H1 (cell line): ENCODE results near the gene ATXN8OS. TPM values are rescaled to one million over a fixed set of nuclear protein-coding genes. Genes with fewer than 3 reads are reported as not detected.
A peak's percentile ranks its signal among the peaks of the same experiment; 100 is the strongest.

Experiments used
- CTCF ChIA-PET: fragments of 300-600 bp; sonication (Branson Sonifier 250); formaldehyde crosslinking; loops from one replicate; lab custom pipeline; 2021; ENCODE audit not compliant: partially characterized antibody; lab: Charles Lee
- POLR2A ChIA-PET: fragments of 300-600 bp; sonication (Branson Sonifier 250); formaldehyde crosslinking; loops from one replicate; lab custom pipeline; 2021; ENCODE audit warnings: inconsistent platforms; ENCODE audit not compliant: partially characterized antibody; lab: Charles Lee
- DNase-seq, 2 experiments: peaks; one replicate each; pipeline versions ENCODE4 v3.0.0 to v3.0.0-alpha.2; 2010 to 2022; ENCODE audit warnings: low spot score in 2 of 2, low read depth in 1 of 2, mixed read lengths in 1 of 2
- FAIRE-seq: peaks from 2 replicates; lab custom pipeline; 2011; peaks lifted over from hg19 to GRCh38; lab: Jason Lieb, UNC
- H2AFZ ChIP-seq: 2 replicates; pipeline ENCODE4 v1.8.1; 2012; ENCODE audit warnings: low read length, inconsistent platforms
- H2AK5ac ChIP-seq: 2 replicates; pipeline ENCODE4 v1.6.1; 2013; ENCODE audit warnings: low read depth, low read length
- H2BK120ac ChIP-seq: replicated peaks from 2 replicates; pipeline ENCODE3; 2013; ENCODE audit warnings: low read depth, low read length, inconsistent platforms
- H2BK12ac ChIP-seq: 2 replicates; pipeline ENCODE4 v1.6.1; 2013; ENCODE audit warnings: low read depth, low read length
- H2BK15ac ChIP-seq: 2 replicates; pipeline ENCODE4 v1.6.1; 2013; ENCODE audit warnings: low read length
- H2BK20ac ChIP-seq: 2 replicates; pipeline ENCODE4 v1.6.1; 2013; ENCODE audit warnings: low read length
- H2BK5ac ChIP-seq: 2 replicates; pipeline ENCODE4 v1.6.1; 2013; ENCODE audit warnings: low read depth, low read length
- H3K14ac ChIP-seq: 2 replicates; pipeline ENCODE4 v1.6.1; 2013; ENCODE audit warnings: inconsistent platforms; ENCODE audit not compliant: insufficient read length
- H3K18ac ChIP-seq: 2 replicates; pipeline ENCODE4 v1.6.1; 2013; ENCODE audit warnings: low read length; ENCODE audit errors: extremely low read depth
- H3K23ac ChIP-seq: 2 replicates; pipeline ENCODE4 v1.6.1; 2013; ENCODE audit warnings: inconsistent platforms; ENCODE audit not compliant: insufficient read length
- H3K23me2 ChIP-seq: 2 replicates; pipeline ENCODE4 v1.6.1; 2013; ENCODE audit warnings: low read depth, low read length
- H3K27ac ChIP-seq: 2 replicates; pipeline ENCODE4 v1.6.1; 2011; ENCODE audit warnings: low read depth, low read length, inconsistent platforms
- H3K27me3 ChIP-seq, 4 experiments: replicated peaks in 1 of 4; 1 replicate in 1 of 4; 2 replicates in 3 of 4; pipeline versions ENCODE4 v1.6.1 to v1.8.1; 2011 to 2013; ENCODE audit warnings: low read length in 3 of 4, mild to moderate bottlenecking in 3 of 4, inconsistent platforms in 2 of 4, mixed read lengths in 2 of 4, moderate library complexity in 1 of 4; ENCODE audit not compliant: control insufficient read depth in 3 of 4, insufficient read depth in 3 of 4; ENCODE audit errors: extremely low read depth in 1 of 4
- H3K36me3 ChIP-seq, 4 experiments: 2 replicates each; pipeline versions ENCODE4 v1.6.1 to v1.8.1; 2011 to 2013; ENCODE audit warnings: mild to moderate bottlenecking in 4 of 4, low read length in 3 of 4, moderate library complexity in 2 of 4, control low read depth in 1 of 4, inconsistent platforms in 1 of 4; ENCODE audit not compliant: insufficient read depth in 4 of 4, control insufficient read depth in 2 of 4
- H3K4ac ChIP-seq: replicated peaks from 2 replicates; pipeline ENCODE3; 2013; ENCODE audit warnings: low read length, low read depth, mixed read lengths, inconsistent platforms; ENCODE audit not compliant: insufficient read length
- H3K4me1 ChIP-seq, 4 experiments: replicated peaks in 1 of 4; 1 replicate in 1 of 4; 2 replicates in 3 of 4; pipeline versions ENCODE4 v1.6.1 to v1.8.1; 2011 to 2013; ENCODE audit warnings: low read length in 3 of 4, inconsistent platforms in 2 of 4, mixed read lengths in 1 of 4; ENCODE audit not compliant: insufficient read depth in 4 of 4, control insufficient read depth in 3 of 4
- H3K4me2 ChIP-seq, 2 experiments: 2 replicates each; pipeline versions ENCODE4 v1.6.1 to v1.8.1; 2011 to 2013; ENCODE audit warnings: low read depth in 2 of 2, low read length in 2 of 2, control low read depth in 1 of 2, inconsistent platforms in 1 of 2, mild to moderate bottlenecking in 1 of 2; ENCODE audit not compliant: insufficient read depth in 1 of 2
- H3K4me3 ChIP-seq, 4 experiments: fragments of 200-600, 300-600 bp in 1 of 4; sonication (generic), shearing (Covaris generic), sonication (Bioruptor Twin) in 1 of 4; 2 replicates each; pipeline versions ENCODE4 v1.5.1 to v1.8.1; 2011 to 2016; ENCODE audit warnings: low read length in 4 of 4, low read depth in 3 of 4, control low read depth in 2 of 4, inconsistent platforms in 2 of 4, mild to moderate bottlenecking in 2 of 4, mixed read lengths in 1 of 4, moderate library complexity in 1 of 4; ENCODE audit not compliant: insufficient read depth in 2 of 4; ENCODE audit errors: extremely low read depth in 1 of 4
- H3K56ac ChIP-seq: replicated peaks from 2 replicates; pipeline ENCODE3; 2013; ENCODE audit warnings: low read depth, mild to moderate bottlenecking, mixed read lengths, low read length, inconsistent platforms; ENCODE audit not compliant: insufficient read length
- H3K79me1 ChIP-seq: 2 replicates; pipeline ENCODE4 v1.6.1; 2013; ENCODE audit warnings: low read depth, low read length, control low read depth
- H3K79me2 ChIP-seq, 2 experiments: 2 replicates each; pipeline versions ENCODE4 v1.6.1 to v1.8.1; 2012 to 2013; ENCODE audit warnings: low read length in 2 of 2, mild to moderate bottlenecking in 2 of 2, inconsistent platforms in 1 of 2; ENCODE audit not compliant: insufficient read depth in 2 of 2, control insufficient read depth in 1 of 2
- H3K9ac ChIP-seq, 4 experiments: replicated peaks in 1 of 4; 1 replicate in 1 of 4; 2 replicates in 3 of 4; pipeline versions ENCODE4 v1.6.1 to v1.8.1; 2011 to 2013; ENCODE audit warnings: low read depth in 3 of 4, low read length in 3 of 4, control low read depth in 2 of 4, mild to moderate bottlenecking in 2 of 4, moderate library complexity in 2 of 4, inconsistent platforms in 1 of 4; ENCODE audit errors: extremely low read depth in 1 of 4
- H3K9me3 ChIP-seq, 2 experiments: 2 replicates each; pipeline versions ENCODE4 v1.6.1 to v1.8.1; 2012 to 2013; ENCODE audit warnings: mild to moderate bottlenecking in 2 of 2, moderate library complexity in 2 of 2, control low read depth in 1 of 2, inconsistent platforms in 1 of 2, low read depth in 1 of 2, low read length in 1 of 2, mixed read lengths in 1 of 2; ENCODE audit not compliant: insufficient read depth in 2 of 2
- H4K20me1 ChIP-seq, 2 experiments: replicated peaks in 1 of 2; 2 replicates each; pipeline versions ENCODE3 to v1.8.1; 2011 to 2013; ENCODE audit warnings: inconsistent platforms in 2 of 2, low read length in 2 of 2, mild to moderate bottlenecking in 1 of 2; ENCODE audit not compliant: insufficient read depth in 2 of 2, control insufficient read depth in 1 of 2
- H4K5ac ChIP-seq: 2 replicates; pipeline ENCODE4 v1.6.1; 2013; ENCODE audit warnings: low read length, low read depth, mixed read lengths, inconsistent platforms; ENCODE audit not compliant: insufficient read length
- H4K8ac ChIP-seq: 2 replicates; pipeline ENCODE4 v1.8.0; 2013; ENCODE audit warnings: mild to moderate bottlenecking, moderate library complexity, low read length, inconsistent platforms; ENCODE audit not compliant: insufficient read depth; ENCODE audit errors: extremely low read depth
- H4K91ac ChIP-seq: replicated peaks from 2 replicates; pipeline ENCODE3; 2013; ENCODE audit warnings: low read length, mixed read lengths, inconsistent platforms; ENCODE audit not compliant: insufficient read length
- ASH2L ChIP-seq: fragments of 200-600, 300-600 bp; sonication (generic); IDR thresholded peaks from one replicate; pipeline ENCODE4 v1.7.1; 2017; ENCODE audit warnings: low read length
- CBX8 ChIP-seq: fragments of 300-800, 300-1000 bp; sonication (generic); IDR thresholded peaks from 2 replicates; pipeline ENCODE4 v1.7.1; 2016; ENCODE audit warnings: low read depth, low read length, borderline replicate concordance
- EZH2 ChIP-seq: fragments of 200-600 bp; sonication (generic); IDR thresholded peaks from 2 replicates; pipeline ENCODE4 v1.7.1; 2012; ENCODE audit warnings: low read depth, mild to moderate bottlenecking, moderate library complexity, low read length, inconsistent platforms; ENCODE audit not compliant: severe bottlenecking
- KDM4A ChIP-seq: IDR thresholded peaks from one replicate; pipeline ENCODE4 v1.7.1; 2012; ENCODE audit warnings: low read depth, mild to moderate bottlenecking, moderate library complexity, low read length, inconsistent platforms; ENCODE audit not compliant: severe bottlenecking
- SP4 ChIP-seq: IDR thresholded peaks from 2 replicates; pipeline ENCODE4 v1.6.1; 2012; ENCODE audit warnings: low read length, inconsistent platforms
- SUZ12 ChIP-seq: fragments of 200-600 bp; sonication (generic); IDR thresholded peaks from 2 replicates; pipeline ENCODE4 v1.6.1; 2012; ENCODE audit warnings: mild to moderate bottlenecking, inconsistent platforms, low read length, moderate library complexity, mixed read lengths
- TAF7 ChIP-seq: optimal IDR thresholded peaks from 2 replicates; pipeline ENCODE3; 2011; ENCODE audit warnings: low read depth, mild to moderate bottlenecking, inconsistent platforms, low read length, moderate library complexity, borderline replicate concordance
- WGBS, 2 experiments: shearing (Covaris generic) in 1 of 2; methylation state at CpG; one replicate each; pipeline versions ENCODE4 v1.1.6 to v1.1.7; 2013 to 2015; ENCODE audit warnings: low lambda C conversion rate in 2 of 2, mixed read lengths in 2 of 2, inconsistent platforms in 1 of 2, low coverage in 1 of 2, missing lambda C conversion rate in 1 of 2; ENCODE audit not compliant: insufficient replicate concordance in 2 of 2, insufficient coverage in 1 of 2, insufficient read length in 1 of 2; ENCODE audit errors: extremely low coverage in 1 of 2, missing lambda C conversion rate in 1 of 2; 5-methylcytosine and 5-hydroxymethylcytosine counted together
- long read RNA-seq, 2 experiments: library from RNA in 1 of 2; library from capped mRNA in 1 of 2; stranded (forward); transcript quantifications; one replicate each; pipeline ENCODE4 v2.0.0, GENCODE V29; 2021; ENCODE audit warnings: inconsistent platforms in 1 of 2
- polyA minus RNA-seq, 3 experiments: library from RNA; depleted of rRNA, polyadenylated mRNA; stranded (reverse); fragments of >200 nt; gene quantifications; 1 replicate in 2 of 3; 2 replicates in 1 of 3; pipeline ENCODE4 v1.2.3, GENCODE V29; 2011
- polyA plus RNA-seq, 7 experiments: library from polyadenylated mRNA; depleted of rRNA in 3 of 7; stranded (reverse) in 5 of 7; unstranded in 2 of 7; fragments of >200 nt in 5 of 7; fragments of 200-250 nt in 2 of 7; gene quantifications; 1 replicate in 5 of 7; 2 replicates in 1 of 7; 4 replicates in 1 of 7; pipeline versions ENCODE4 v1.2.1 to v1.2.3, GENCODE V29; 2011 to 2013; ENCODE audit warnings: missing spikeins in 2 of 7, mixed read lengths in 2 of 7
- total RNA-seq: library from RNA; stranded (reverse); fragmentation: NEBNext Ultra II Directional; extraction: Animal tissue kit (Norgen Biotek cat#: 25700); gene quantifications from 2 replicates; pipeline ENCODE4 v1.2.1, GENCODE V29; 2021
- TF ChIP-seq, protein P1 (sequence below): IDR thresholded peaks from 2 replicates; pipeline ENCODE4 v1.6.1; 2012; ENCODE audit warnings: inconsistent platforms

The ATXN8OS gene
- not detected in 2 replicates for total RNA-seq
- polyA plus RNA-seq (2011; rRNA removed) = not detected in 2 replicates
- polyA plus RNA-seq (2011; cell fraction: cytosol; rRNA removed) = not detected
- not detected for polyA plus RNA-seq (2011; cell fraction: nucleus; rRNA removed)
- polyA plus RNA-seq (2012, experiment 1 of 2) = not detected in 4 replicates
- polyA plus RNA-seq (2012, experiment 2 of 2) = not detected
- polyA plus RNA-seq (2013, experiment 1 of 2) = not detected
- not detected for polyA plus RNA-seq (2013, experiment 2 of 2)
- polyA minus RNA-seq (2011; rRNA and poly(A)+ RNA removed) = not detected in 2 replicates
- not detected for polyA minus RNA-seq (2011; cell fraction: cytosol; rRNA and poly(A)+ RNA removed)
- polyA minus RNA-seq (2011; cell fraction: nucleus; rRNA and poly(A)+ RNA removed) = not detected
- long read RNA-seq, experiment 1 = 0 reads
- long read RNA-seq, experiment 2 = 0 reads

DNA sequence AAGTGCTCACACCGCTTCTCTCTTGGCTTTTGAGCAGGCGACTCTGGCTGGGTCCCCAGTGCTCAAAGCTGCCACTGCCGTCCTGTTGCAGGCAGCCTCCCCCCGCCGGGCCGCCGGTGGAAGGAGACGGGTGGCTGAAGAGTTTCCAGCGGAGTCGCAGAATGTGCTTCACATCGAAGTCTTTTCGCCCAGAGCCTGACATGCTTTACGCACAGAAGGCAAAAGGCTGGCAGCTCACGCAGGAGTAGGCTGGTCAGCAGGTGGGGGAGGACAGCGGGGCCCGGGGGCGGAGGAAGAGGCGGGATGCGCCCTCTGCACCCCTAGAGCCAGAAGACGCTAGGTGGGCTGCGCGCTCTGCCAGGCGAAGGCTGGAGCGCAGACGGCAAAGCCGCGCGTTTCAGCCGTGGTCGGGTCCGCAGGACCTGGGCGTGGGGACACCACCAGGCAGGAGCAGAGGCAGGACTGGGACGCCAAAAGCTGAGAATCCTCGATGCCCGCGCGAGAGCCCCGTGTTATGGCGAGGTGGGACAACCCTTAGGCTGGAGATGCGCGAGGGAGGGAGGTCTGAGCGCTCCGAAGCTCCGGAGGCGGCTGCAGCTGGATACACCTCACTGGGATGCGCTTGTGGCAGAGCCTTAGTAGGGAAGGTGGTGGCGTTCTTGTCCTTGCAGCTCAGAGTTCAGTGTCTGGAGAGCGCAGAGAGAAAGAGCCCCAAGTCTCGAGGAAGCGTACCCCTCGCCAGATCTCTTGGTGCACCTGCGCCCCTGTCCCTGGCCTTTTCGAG, at the start of gene ATXN8OS:
Gene ATXN8OS, plus strand, starts transcription at position 329 of the 784 bp plus-strand sequence.
- H3K4me1 ChIP-seq = peaks cover 0 to 4% (median 2%) of the 10 kb centered on the region in 4 experiments; a peak in 2 of 7 replicates
- H4K20me1 ChIP-seq = no peaks in the 10 kb centered on the region
- no peak within 1 kb of the TSS for H2BK20ac ChIP-seq
- H3K79me2 ChIP-seq = no peaks in the 10 kb centered on the region
- H3K9ac ChIP-seq = 0 out of 7 replicates have a peak within 1 kb of the TSS, but pooled peaks of 1 of the 4 experiments have one; percentile 3
- H4K91ac ChIP-seq = no peak within 1 kb of the TSS
- ChIA-PET CTCF (interaction anchor here (1.2 to 1.5 kb wide), 3 partner anchors 8 to 280 kb away, joined by 3 to 9 read pairs (median 3); no protein-coding TSS in a partner anchor), POLR2A (interaction anchor here (0.8 kb wide), 1 partner anchor 19 kb away, joined by 3 read pairs; no protein-coding TSS in a partner anchor)
- no peak within 1 kb of the TSS for H3K56ac ChIP-seq
- peak within 1 kb of the TSS; percentile 8 for H3K4ac ChIP-seq
- H2AK5ac ChIP-seq = no peak within 1 kb of the TSS
- H4K8ac ChIP-seq = no peak within 1 kb of the TSS
- peak within 1 kb of the TSS; percentile 97 for H2AFZ ChIP-seq
- H2BK120ac ChIP-seq = no peak within 1 kb of the TSS
- H2BK12ac ChIP-seq = peak within 1 kb of the TSS; percentile 39; the same call in 1 of the 2 replicates
- no peaks in the 10 kb centered on the region for H3K36me3 ChIP-seq
- H3K4me3 ChIP-seq = peak within 1 kb of the TSS; percentile 42 to 67 (median 58)
- H3K18ac ChIP-seq = peak within 1 kb of the TSS; percentile 32; the same call in 1 of the 2 replicates
- H3K27ac ChIP-seq = no peak within 1 kb of the TSS
- 7% methylated on average over 45 of the region's 53 CpGs; no CpG with 5 or more reads in 1 of the 2 experiments for WGBS, 2 experiments
- H3K27me3 ChIP-seq = peaks cover 16 to 30% (median 27%) of the 10 kb centered on the region in 4 experiments
- H2BK15ac ChIP-seq = no peak within 1 kb of the TSS
- FAIRE-seq (no peak), DNase-seq (peak in 1 of 2 experiments; percentile 72)
- H2BK5ac ChIP-seq = no peak within 1 kb of the TSS
- H3K14ac ChIP-seq = no peak within 1 kb of the TSS
- peaks cover 10% of the 10 kb centered on the region; the same call in 1 of the 2 replicates for H3K23me2 ChIP-seq
- H3K9me3 ChIP-seq = no peaks in the 10 kb centered on the region
- H3K23ac ChIP-seq = no peak within 1 kb of the TSS
- no peak within 1 kb of the TSS for H4K5ac ChIP-seq
- no peaks in the 10 kb centered on the region for H3K79me1 ChIP-seq
- H3K4me2 ChIP-seq = peak within 1 kb of the TSS; percentile 89 to 97
- TF ChIP-seq EZH2 (peak; percentile 77), KDM4A (peak; percentile 64), ASH2L (peak; percentile 57), SUZ12 (peak; percentile 85), SP4 (no peak), CBX8 (no peak), TAF7 (no peak)
- TF ChIP-seq, protein P1, sequence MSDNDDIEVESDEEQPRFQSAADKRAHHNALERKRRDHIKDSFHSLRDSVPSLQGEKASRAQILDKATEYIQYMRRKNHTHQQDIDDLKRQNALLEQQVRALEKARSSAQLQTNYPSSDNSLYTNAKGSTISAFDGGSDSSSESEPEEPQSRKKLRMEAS = peak; percentile 20; the same call in 1 of the 2 replicates
